ENCODE measurements around the gene CPEB2. TPM values are rescaled to one million over a fixed set of nuclear protein-coding genes. Genes with fewer than 3 reads are reported as not detected.

The CPEB2 gene
- total RNA-seq, 2 donors from 2014 or later, result 7.1 to 7.5 TPM

GRCh38 chr4:15031197-15031596, 28.9 kb downstream of the CPEB2 start:
- peaks cover 4 to 34% of the 10 kb centered on the region in 2 donors for H3K36me3 Mint-ChIP-seq
- DNase-seq (ENCODE audit: low spot score in 2 of 2) (no peak), ATAC-seq (no peak)
- no peak overlapping the region for H3K27ac Mint-ChIP-seq
- no peaks in the 10 kb centered on the region for H3K9me3 Mint-ChIP-seq

GRCh38 chr4:15031993-15032675, 29.9 kb downstream of the CPEB2 start:
- no peak for DNase-seq (ENCODE audit: low spot score in 2 of 2)
- Mint-ChIP-seq H3K27ac (no peak overlapping the region), H3K9me3 (no peaks in the 10 kb centered on the region), H3K36me3 (peaks cover 4 to 33% of the 10 kb centered on the region in 2 donors)
- no peak for ATAC-seq

DNA sequence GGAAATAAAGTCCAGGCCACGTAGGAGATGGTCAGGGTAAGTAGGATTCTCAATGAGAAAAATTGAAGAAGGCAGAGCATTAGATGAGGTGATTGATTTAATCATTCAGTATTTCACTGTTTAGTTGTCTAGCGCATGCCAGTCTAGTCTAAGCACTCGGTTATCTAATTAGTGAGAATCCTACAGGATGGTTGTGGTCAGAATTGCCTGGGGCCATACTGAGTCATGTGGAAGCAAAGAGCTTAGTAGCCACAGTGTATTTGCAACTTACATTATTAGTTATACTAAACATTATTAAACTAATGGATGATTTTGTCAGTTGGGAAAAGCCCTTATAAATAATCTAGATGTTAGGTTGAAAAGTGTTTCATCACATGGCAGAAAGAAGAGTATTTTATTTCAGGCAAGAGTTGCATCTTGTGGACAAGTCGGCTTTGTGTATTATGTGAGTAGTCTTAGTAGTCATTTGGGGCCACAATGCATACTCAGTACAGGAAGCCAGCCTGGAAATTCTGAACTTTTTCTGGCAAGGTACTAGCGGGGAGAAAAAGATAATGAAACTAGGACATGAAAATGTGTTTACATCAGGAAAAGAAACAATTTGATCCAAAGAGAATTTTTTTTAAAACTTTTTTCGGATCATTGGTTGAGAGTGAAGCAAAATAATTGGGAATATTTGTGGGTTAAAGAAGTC, 31.9 kb downstream of the CPEB2 start:
- H3K9me3 Mint-ChIP-seq, result no peaks in the 10 kb centered on the region
- DNase-seq (ENCODE audit: low spot score in 2 of 2), result no peak
- peak in 1 of 2 donors; percentile 47 for ATAC-seq
- H3K36me3 Mint-ChIP-seq, result peaks cover 0 to 21% of the 10 kb centered on the region in 2 donors
- H3K27ac Mint-ChIP-seq, result no peak overlapping the region

DNA sequence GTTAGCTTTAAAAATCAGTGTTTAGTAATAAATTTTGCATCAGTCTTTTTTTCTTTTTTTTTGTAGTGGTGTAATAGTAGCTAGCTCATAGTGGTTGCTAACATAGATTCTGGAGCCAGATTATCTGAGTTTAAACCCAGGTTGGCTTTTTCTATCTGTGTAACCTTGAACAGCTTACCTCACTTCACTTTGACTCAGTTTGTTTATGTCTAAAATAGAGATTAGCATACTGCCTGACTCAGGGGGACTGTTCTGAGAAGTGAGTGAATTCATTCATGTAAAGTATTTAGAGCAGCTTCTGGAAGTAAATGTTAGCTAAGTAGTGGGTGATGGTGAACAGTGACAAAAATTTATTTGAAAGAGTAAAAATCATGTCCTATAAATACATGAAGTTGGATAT, 32.9 kb downstream of the CPEB2 start:
- Mint-ChIP-seq H3K36me3 (peaks cover 0 to 17% of the 10 kb centered on the region in 2 donors), H3K27ac (no peak overlapping the region), H3K9me3 (no peaks in the 10 kb centered on the region)
- DNase-seq (ENCODE audit: low spot score in 2 of 2) (no peak), ATAC-seq (peak; percentile 49 to 99)

DNA sequence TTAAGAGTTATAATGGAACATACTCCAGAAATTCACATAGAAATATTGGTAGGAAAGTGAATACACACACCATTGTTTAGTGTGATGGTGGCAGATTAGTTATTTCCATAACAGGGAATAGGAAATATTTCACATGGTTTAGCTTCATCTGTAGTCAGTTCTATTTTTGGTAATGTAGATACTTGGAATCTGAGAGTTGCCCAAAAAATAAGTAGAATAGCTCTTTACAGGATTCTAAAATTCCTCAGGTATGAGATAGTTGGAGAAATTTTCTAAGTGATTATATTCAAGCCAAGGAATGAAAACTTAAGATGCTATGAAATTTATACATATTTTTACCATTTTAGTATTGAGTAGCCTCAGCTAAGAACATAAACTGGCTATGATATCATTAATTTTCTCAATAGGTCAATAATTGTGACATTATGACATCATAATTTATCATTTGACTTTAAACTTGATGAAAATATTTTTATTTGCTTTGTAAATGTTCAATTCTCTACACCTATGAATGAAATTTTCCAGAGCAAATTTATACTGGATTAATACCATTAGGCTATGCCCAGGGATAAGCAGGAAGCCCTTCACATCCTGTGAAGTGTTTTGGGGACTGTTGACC, 35.8 kb downstream of the CPEB2 start:
- Mint-ChIP-seq H3K27ac (no peak overlapping the region), H3K9me3 (no peaks in the 10 kb centered on the region), H3K36me3 (peaks cover 0 to 16% of the 10 kb centered on the region in 2 donors)
- ATAC-seq (no peak), DNase-seq (ENCODE audit: low spot score in 2 of 2) (no peak)

DNA sequence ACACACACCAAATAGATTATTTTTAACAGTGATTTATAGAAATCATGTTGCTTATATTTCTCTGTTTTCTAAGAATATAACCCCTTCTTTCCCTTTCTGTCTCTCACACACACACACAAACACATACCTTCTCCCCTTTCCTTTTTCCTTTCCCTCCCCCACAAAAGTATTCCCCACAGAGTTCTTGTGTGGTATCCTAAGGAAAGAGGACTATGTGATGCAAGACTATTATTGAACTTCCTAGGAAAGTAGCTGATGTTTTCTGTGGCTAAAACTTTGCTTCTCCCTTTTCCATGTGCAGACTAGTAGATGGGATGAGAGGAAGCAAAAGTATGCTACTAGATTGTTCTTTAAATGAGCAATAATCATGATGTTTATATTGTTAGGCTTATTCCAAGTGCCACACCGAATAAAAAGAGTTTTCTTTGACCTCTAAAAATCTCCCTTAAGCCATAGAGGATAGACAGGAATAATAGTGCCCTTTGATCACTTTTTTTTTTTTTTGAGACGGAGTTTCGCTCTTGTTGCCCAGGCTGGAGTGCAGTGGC, 38.7 kb downstream of the CPEB2 start:
- ATAC-seq (no peak), DNase-seq (ENCODE audit: low spot score in 2 of 2) (no peak)
- Mint-ChIP-seq H3K9me3 (no peaks in the 10 kb centered on the region), H3K27ac (no peak overlapping the region), H3K36me3 (no peaks in the 10 kb centered on the region)

DNA sequence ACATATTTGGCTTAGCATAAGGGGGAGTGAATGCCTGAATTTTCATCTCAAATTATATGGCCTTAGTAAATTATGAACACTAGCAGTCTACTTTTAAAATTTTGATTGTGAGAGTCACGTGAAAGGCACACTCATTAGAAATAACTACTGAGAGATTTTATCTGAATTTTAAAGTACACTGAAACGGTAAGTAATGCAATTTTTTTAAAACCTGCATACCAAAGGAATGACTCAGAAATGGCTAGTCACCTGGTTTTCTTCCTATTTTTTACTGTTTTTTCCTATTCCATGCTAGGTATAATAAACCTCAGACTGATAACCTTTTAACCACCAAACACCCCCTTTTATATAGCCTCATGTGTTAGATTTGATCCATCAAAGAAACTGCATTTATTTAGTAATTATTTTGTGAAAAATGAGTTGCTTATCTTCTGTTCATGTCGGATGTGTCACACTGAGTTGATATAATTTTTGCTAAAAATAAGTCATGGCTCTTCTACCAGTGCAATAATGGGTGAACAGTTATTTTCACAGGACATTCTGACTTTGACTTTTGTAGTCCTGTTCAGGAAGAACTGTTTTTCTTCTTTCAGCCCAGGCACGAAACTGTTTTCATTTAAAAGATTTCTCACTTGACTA, 40.4 kb downstream of the CPEB2 start:
- no peak overlapping the region for H3K27ac Mint-ChIP-seq
- H3K36me3 Mint-ChIP-seq, result no peaks in the 10 kb centered on the region
- no peaks in the 10 kb centered on the region for H3K9me3 Mint-ChIP-seq
- no peak for DNase-seq (ENCODE audit: low spot score in 2 of 2)
- ATAC-seq, result no peak

- H3K36me3 Mint-ChIP-seq, result no peaks in the 10 kb centered on the region
- H3K27ac Mint-ChIP-seq, result no peak overlapping the region
- no peaks in the 10 kb centered on the region for H3K9me3 Mint-ChIP-seq
- ATAC-seq (no peak), DNase-seq (ENCODE audit: low spot score in 2 of 2) (no peak)
Measured at GRCh38 chr4:15043226-15043625, 40.9 kb downstream of the CPEB2 start.

GRCh38 chr4:15043922-15044321, 41.6 kb downstream of the CPEB2 start:
- Mint-ChIP-seq H3K27ac (no peak overlapping the region), H3K36me3 (no peaks in the 10 kb centered on the region), H3K9me3 (no peaks in the 10 kb centered on the region)
- no peak for DNase-seq (ENCODE audit: low spot score in 2 of 2)
- ATAC-seq, result no peak

DNA sequence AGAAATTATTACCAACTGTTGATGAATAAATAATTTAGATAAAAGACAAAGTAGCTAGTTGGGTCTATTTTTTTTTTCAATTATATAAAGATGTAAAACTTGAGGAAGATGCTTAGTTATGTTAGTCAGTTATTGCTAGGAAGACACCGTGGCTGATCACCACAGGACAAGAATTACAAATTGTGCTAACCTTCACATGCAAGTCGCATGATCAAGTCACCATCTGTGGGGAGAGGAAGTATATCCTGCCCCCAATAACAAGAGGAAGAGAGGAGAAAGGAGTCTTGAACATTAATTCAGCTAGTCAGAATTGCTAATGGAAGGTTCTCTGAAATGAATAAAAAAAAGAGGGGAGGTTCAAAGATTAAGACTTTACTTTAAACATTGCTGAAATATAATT, 52.3 kb downstream of the CPEB2 start:
- DNase-seq (ENCODE audit: low spot score in 2 of 2) (no peak), ATAC-seq (no peak)
- H3K36me3 Mint-ChIP-seq, result peaks cover 0 to 6% of the 10 kb centered on the region in 2 donors
- H3K9me3 Mint-ChIP-seq, result no peaks in the 10 kb centered on the region
- no peak overlapping the region for H3K27ac Mint-ChIP-seq

GRCh38 chr4:15060213-15060612, 57.9 kb downstream of the CPEB2 start:
- Mint-ChIP-seq H3K27ac (no peak overlapping the region), H3K9me3 (no peaks in the 10 kb centered on the region), H3K36me3 (peaks cover 5 to 6% of the 10 kb centered on the region in 2 donors)
- DNase-seq (ENCODE audit: low spot score in 2 of 2) (no peak), ATAC-seq (no peak)

GRCh38 chr4:15063341-15063740, 61.1 kb downstream of the CPEB2 start:
- no peak for DNase-seq (ENCODE audit: low spot score in 2 of 2)
- Mint-ChIP-seq H3K27ac (no peak overlapping the region), H3K36me3 (peaks cover 5 to 6% of the 10 kb centered on the region in 2 donors), H3K9me3 (no peaks in the 10 kb centered on the region)
- ATAC-seq, result no peak

- ATAC-seq (no peak), DNase-seq (ENCODE audit: low spot score in 2 of 2) (no peak)
- Mint-ChIP-seq H3K36me3 (peaks cover 0 to 5% of the 10 kb centered on the region in 2 donors), H3K27ac (no peak overlapping the region), H3K9me3 (no peaks in the 10 kb centered on the region)
Measured at GRCh38 chr4:15065516-15065915, 63.2 kb downstream of the CPEB2 start.

GRCh38 chr4:15066140-15066539, 63.9 kb downstream of the CPEB2 start:
- ATAC-seq (no peak), DNase-seq (ENCODE audit: low spot score in 2 of 2) (no peak)
- H3K27ac Mint-ChIP-seq, result no peak overlapping the region
- no peaks in the 10 kb centered on the region for H3K9me3 Mint-ChIP-seq
- H3K36me3 Mint-ChIP-seq, result peaks cover 0 to 5% of the 10 kb centered on the region in 2 donors

- DNase-seq (ENCODE audit: low spot score in 2 of 2), result no peak
- Mint-ChIP-seq H3K36me3 (peaks cover 0 to 3% of the 10 kb centered on the region in 2 donors), H3K9me3 (peaks cover 7% of the 10 kb centered on the region in 2 donors), H3K27ac (no peak overlapping the region)
- ATAC-seq, result no peak
Measured at GRCh38 chr4:15068298-15068697, 66.0 kb downstream of the CPEB2 start.

GRCh38 chr4:15075875-15076274, 73.6 kb downstream of the CPEB2 start:
- peaks cover 16 to 23% of the 10 kb centered on the region in 2 donors for H3K9me3 Mint-ChIP-seq
- DNase-seq (ENCODE audit: low spot score in 2 of 2) (no peak), ATAC-seq (no peak)
- no peak overlapping the region for H3K27ac Mint-ChIP-seq
- peaks cover 0 to 10% of the 10 kb centered on the region in 2 donors for H3K36me3 Mint-ChIP-seq

DNA sequence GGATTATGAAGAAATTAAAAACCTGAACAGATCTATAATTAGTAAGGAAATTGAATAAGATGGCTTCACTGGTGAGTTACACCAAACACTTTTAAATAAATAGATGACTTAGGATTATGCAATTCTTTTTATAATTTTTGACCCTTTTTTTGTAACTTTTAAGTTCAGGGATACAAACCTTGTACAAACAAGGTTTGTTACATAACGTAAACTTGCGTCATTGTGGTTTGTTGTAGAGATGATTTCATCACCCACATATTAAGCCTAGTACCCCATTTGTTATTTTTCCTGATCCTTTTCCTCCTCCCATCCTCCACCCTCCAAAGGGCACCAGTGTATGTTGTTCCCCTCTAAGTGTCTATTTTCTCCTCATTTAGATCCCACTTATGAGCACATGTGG, 75.7 kb downstream of the CPEB2 start:
- no peak overlapping the region for H3K27ac Mint-ChIP-seq
- DNase-seq (ENCODE audit: low spot score in 2 of 2) (no peak), ATAC-seq (no peak)
- H3K36me3 Mint-ChIP-seq, result peaks cover 0 to 10% of the 10 kb centered on the region in 2 donors
- H3K9me3 Mint-ChIP-seq, result peaks cover 10 to 16% of the 10 kb centered on the region in 2 donors
